EL (cell line): ENCODE measurements around the gene PVR.
"Not testable (repeated sequence)": the region's sequence is repeated elsewhere in the genome, so short reads cannot be mapped to it uniquely, and the experiment has no call there.

ENCODE experiments used
- DNase-seq: peaks from one replicate; pipeline ENCODE4 v3.0.0-alpha.2; 2016

PVR gene

GRCh38 chr19:44620667-44621066, 23.0 kb upstream of the PVR start:
- no peak for DNase-seq

- no peak for DNase-seq
Observed at GRCh38 chr19:44621367-44621766, 22.3 kb upstream of the PVR start.

GRCh38 chr19:44623080-44623479, 20.6 kb upstream of the PVR start:
- DNase-seq, result peak; percentile 51

GRCh38 chr19:44623626-44624025, 20.1 kb upstream of the PVR start:
- DNase-seq, result no peak

GRCh38 chr19:44624840-44625354, 18.8 kb upstream of the PVR start:
- DNase-seq, result no peak

GRCh38 chr19:44625637-44626036, 18.1 kb upstream of the PVR start:
- DNase-seq, result peak; percentile 68

- DNase-seq, result peak; percentile 99
Observed at GRCh38 chr19:44626048-44626624, 17.6 kb upstream of the PVR start.

- DNase-seq, result no peak
Observed at GRCh38 chr19:44627631-44628030, 16.1 kb upstream of the PVR start.

- DNase-seq, result no peak
Observed at GRCh38 chr19:44628793-44629192, 14.9 kb upstream of the PVR start.

- not testable (repeated sequence) for DNase-seq
Observed at GRCh38 chr19:44631611-44632010, 12.1 kb upstream of the PVR start.

GRCh38 chr19:44634058-44634457, 9.7 kb upstream of the PVR start:
- not testable (repeated sequence) for DNase-seq

GRCh38 chr19:44634785-44635184, 8.9 kb upstream of the PVR start:
- DNase-seq, result no peak

- peak; percentile 87 for DNase-seq
Observed at GRCh38 chr19:44635581-44636438, 7.9 kb upstream of the PVR start.

- DNase-seq, result no peak
Observed at GRCh38 chr19:44636439-44637389, 7.0 kb upstream of the PVR start.

- DNase-seq, result no peak
Observed at GRCh38 chr19:44637390-44637764, 6.3 kb upstream of the PVR start.

GRCh38 chr19:44640518-44640917, 3.2 kb upstream of the PVR start:
- DNase-seq, result peak; percentile 59

- no peak for DNase-seq
Observed at GRCh38 chr19:44641501-44642265, 2.0 kb upstream of the PVR start.

GRCh38 chr19:44642377-44642776, 1.3 kb upstream of the PVR start:
- DNase-seq, result no peak

GRCh38 chr19:44644402-44645016, 799 bp downstream of the PVR start:
- peak; percentile 59 for DNase-seq

GRCh38 chr19:44645407-44646048, 1.8 kb downstream of the PVR start:
- DNase-seq, result no peak

GRCh38 chr19:44646049-44646416, 2.3 kb downstream of the PVR start:
- no peak for DNase-seq
